DND-41 (cell line): ENCODE results near the gene SOS1.

Experiments
- ATAC-seq: fragments of 200-7000 bp; cut with Tn5 transposase; 3 replicates; pipeline ENCODE4 v1.9.1; 2021; ENCODE audit warnings: low read depth; ENCODE audit not compliant: insufficient read depth
- DNase-seq: peaks from one replicate; pipeline ENCODE4 v3.0.0-alpha.2; 2020
- H2AFZ ChIP-seq: 2 replicates; pipeline ENCODE4 v1.6.0; 2012; ENCODE audit warnings: low read depth, low read length
- H3K27ac ChIP-seq: 2 replicates; pipeline ENCODE4 v1.5.1; 2012; ENCODE audit warnings: low read length, inconsistent platforms
- H3K27me3 ChIP-seq: fragments of 200-600 bp; sonication (generic); 2 replicates; pipeline ENCODE4 v1.6.0; 2012; ENCODE audit warnings: low read length, mild to moderate bottlenecking, inconsistent platforms; ENCODE audit not compliant: insufficient read depth, poor library complexity
- H3K36me3 ChIP-seq: 2 replicates; pipeline ENCODE4 v1.5.1; 2012; ENCODE audit warnings: low read length, inconsistent platforms; ENCODE audit not compliant: insufficient read depth
- H3K4me1 ChIP-seq: 2 replicates; pipeline ENCODE4 v1.5.1; 2012; ENCODE audit warnings: mild to moderate bottlenecking, low read length; ENCODE audit not compliant: insufficient read depth
- H3K4me2 ChIP-seq: 2 replicates; pipeline ENCODE4 v1.6.0; 2012; ENCODE audit warnings: mild to moderate bottlenecking, moderate library complexity, low read length, inconsistent platforms; ENCODE audit not compliant: insufficient read depth
- H3K4me3 ChIP-seq, 2 experiments: fragments of 200-600 bp in 1 of 2; shearing (Covaris generic) in 1 of 2; 2 replicates each; pipeline ENCODE4 v1.5.1; 2012 to 2016; ENCODE audit warnings: inconsistent platforms in 2 of 2, low read length in 2 of 2, mild to moderate bottlenecking in 2 of 2, low read depth in 1 of 2, moderate library complexity in 1 of 2
- H3K79me2 ChIP-seq: 2 replicates; pipeline ENCODE4 v1.6.0; 2012; ENCODE audit warnings: low read length, inconsistent platforms; ENCODE audit not compliant: insufficient read depth
- H3K9ac ChIP-seq: 2 replicates; pipeline ENCODE4 v1.6.0; 2012; ENCODE audit warnings: low read depth, mild to moderate bottlenecking, inconsistent platforms, low read length, moderate library complexity
- H3K9me3 ChIP-seq: 2 replicates; pipeline ENCODE4 v1.5.1; 2012; ENCODE audit warnings: low read length, moderate library complexity, mild to moderate bottlenecking, inconsistent platforms; ENCODE audit not compliant: insufficient read depth, severe bottlenecking
- H4K20me1 ChIP-seq: 2 replicates; pipeline ENCODE4 v1.6.0; 2012; ENCODE audit warnings: low read length; ENCODE audit not compliant: insufficient read depth
- CTCF ChIP-seq: IDR thresholded peaks from 2 replicates; pipeline ENCODE4 v1.5.1; 2012; ENCODE audit warnings: borderline replicate concordance, low read length, moderate library complexity, mild to moderate bottlenecking; ENCODE audit not compliant: poor library complexity, severe bottlenecking; ENCODE audit errors: extremely low read depth
- EZH2 ChIP-seq: IDR thresholded peaks from 3 replicates; pipeline ENCODE4 v1.6.1; 2012; ENCODE audit warnings: borderline replicate concordance, low read depth, mild to moderate bottlenecking, moderate library complexity, low read length, inconsistent platforms; ENCODE audit not compliant: severe bottlenecking

SOS1 gene

GRCh38 chr2:39095624-39096023 lies 25.2 kb downstream of the SOS1 start:
- H3K36me3 ChIP-seq = no peaks in the 10 kb centered on the region; the same call in 1 of the 2 replicates
- H3K9me3 ChIP-seq = no peaks in the 10 kb centered on the region
- H3K9ac ChIP-seq = no peak overlapping the region
- peaks cover 27% of the 10 kb centered on the region; the same call in 1 of the 2 replicates for H4K20me1 ChIP-seq
- H3K4me3 ChIP-seq = no peak overlapping the region
- H3K79me2 ChIP-seq = peaks cover 97% of the 10 kb centered on the region
- ATAC-seq (no peak), DNase-seq (no peak)
- TF ChIP-seq CTCF = no peak
- no peak for TF ChIP-seq EZH2
- peaks cover 11% of the 10 kb centered on the region for H3K4me1 ChIP-seq
- H2AFZ ChIP-seq = no peak overlapping the region
- no peak overlapping the region for H3K4me2 ChIP-seq
- no peak overlapping the region for H3K27ac ChIP-seq
- H3K27me3 ChIP-seq = no peaks in the 10 kb centered on the region

- Histone ChIP-seq H3K9ac (no peak overlapping the region), H3K4me3 (no peak overlapping the region), H3K27ac (peak overlapping the region; percentile 51), H3K36me3 (no peaks in the 10 kb centered on the region; the same call in 1 of the 2 replicates), H3K27me3 (no peaks in the 10 kb centered on the region), H3K4me1 (peaks cover 11% of the 10 kb centered on the region), H4K20me1 (peaks cover 22% of the 10 kb centered on the region; the same call in 1 of the 2 replicates), H2AFZ (no peak overlapping the region), H3K9me3 (no peaks in the 10 kb centered on the region), H3K4me2 (no peak overlapping the region), H3K79me2 (peaks cover 97% of the 10 kb centered on the region)
- DNase-seq (no peak), ATAC-seq (peak; percentile 77)
- TF ChIP-seq EZH2 = no peak
- no peak for TF ChIP-seq CTCF
Observed at GRCh38 chr2:39094717-39095363, 26.0 kb downstream of the SOS1 start.

- H2AFZ ChIP-seq = no peak overlapping the region
- DNase-seq (no peak), ATAC-seq (no peak)
- no peak overlapping the region for H3K27ac ChIP-seq
- H3K79me2 ChIP-seq = peaks cover 97% of the 10 kb centered on the region
- no peaks in the 10 kb centered on the region; the same call in 1 of the 2 replicates for H3K36me3 ChIP-seq
- peaks cover 23% of the 10 kb centered on the region; the same call in 1 of the 2 replicates for H4K20me1 ChIP-seq
- H3K27me3 ChIP-seq = no peaks in the 10 kb centered on the region
- no peak overlapping the region for H3K9ac ChIP-seq
- H3K4me1 ChIP-seq = peaks cover 11% of the 10 kb centered on the region
- H3K4me2 ChIP-seq = no peak overlapping the region
- no peak overlapping the region for H3K4me3 ChIP-seq
- TF ChIP-seq CTCF = no peak
- TF ChIP-seq EZH2 = no peak
- H3K9me3 ChIP-seq = no peaks in the 10 kb centered on the region
Observed at GRCh38 chr2:39093218-39093898, 27.5 kb downstream of the SOS1 start.
